ENCODE data around the gene SCNN1B. TPM values are rescaled to one million over a fixed set of nuclear protein-coding genes. Genes with fewer than 3 reads are reported as not detected.
"Not testable (repeated sequence)": the region's sequence is repeated elsewhere in the genome, so short reads cannot be mapped to it uniquely, and the experiment has no call there.

The SCNN1B gene
- total RNA-seq, 1 donor from 2014 or later: not detected

- no peak overlapping the region for H3K4me3 Mint-ChIP-seq
- H3K9me3 Mint-ChIP-seq: no peaks in the 10 kb centered on the region
- TF ChIP-seq, protein P1, sequence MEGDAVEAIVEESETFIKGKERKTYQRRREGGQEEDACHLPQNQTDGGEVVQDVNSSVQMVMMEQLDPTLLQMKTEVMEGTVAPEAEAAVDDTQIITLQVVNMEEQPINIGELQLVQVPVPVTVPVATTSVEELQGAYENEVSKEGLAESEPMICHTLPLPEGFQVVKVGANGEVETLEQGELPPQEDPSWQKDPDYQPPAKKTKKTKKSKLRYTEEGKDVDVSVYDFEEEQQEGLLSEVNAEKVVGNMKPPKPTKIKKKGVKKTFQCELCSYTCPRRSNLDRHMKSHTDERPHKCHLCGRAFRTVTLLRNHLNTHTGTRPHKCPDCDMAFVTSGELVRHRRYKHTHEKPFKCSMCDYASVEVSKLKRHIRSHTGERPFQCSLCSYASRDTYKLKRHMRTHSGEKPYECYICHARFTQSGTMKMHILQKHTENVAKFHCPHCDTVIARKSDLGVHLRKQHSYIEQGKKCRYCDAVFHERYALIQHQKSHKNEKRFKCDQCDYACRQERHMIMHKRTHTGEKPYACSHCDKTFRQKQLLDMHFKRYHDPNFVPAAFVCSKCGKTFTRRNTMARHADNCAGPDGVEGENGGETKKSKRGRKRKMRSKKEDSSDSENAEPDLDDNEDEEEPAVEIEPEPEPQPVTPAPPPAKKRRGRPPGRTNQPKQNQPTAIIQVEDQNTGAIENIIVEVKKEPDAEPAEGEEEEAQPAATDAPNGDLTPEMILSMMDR (conservative IDR thresholded peaks at IDR 0.05): no peak
- no peaks in the 10 kb centered on the region for H3K36me3 Mint-ChIP-seq (ENCODE audit: low read depth)
- H3K4me1 Mint-ChIP-seq: no peaks in the 10 kb centered on the region
- H3K27ac Mint-ChIP-seq (ENCODE audit: unreplicated experiment): no peak overlapping the region
- DNase-seq (ENCODE audit: low read depth, low spot score): no peak
- no peaks in the 10 kb centered on the region for H3K27me3 Mint-ChIP-seq (ENCODE audit: low read depth)
Observed at GRCh38 chr16:23378256-23378655, 76.2 kb downstream of the SCNN1B start.

GRCh38 chr16:23378921-23379320 lies 76.8 kb downstream of the SCNN1B start:
- Mint-ChIP-seq H3K4me1 (no peaks in the 10 kb centered on the region), H3K36me3 (ENCODE audit: low read depth) (no peaks in the 10 kb centered on the region), H3K4me3 (no peak overlapping the region), H3K27me3 (ENCODE audit: low read depth) (no peaks in the 10 kb centered on the region), H3K27ac (ENCODE audit: unreplicated experiment) (no peak overlapping the region), H3K9me3 (no peaks in the 10 kb centered on the region)
- TF ChIP-seq, protein P1 (conservative IDR thresholded peaks at IDR 0.05): no peak
- no peak for DNase-seq (ENCODE audit: low read depth, low spot score)

DNA sequence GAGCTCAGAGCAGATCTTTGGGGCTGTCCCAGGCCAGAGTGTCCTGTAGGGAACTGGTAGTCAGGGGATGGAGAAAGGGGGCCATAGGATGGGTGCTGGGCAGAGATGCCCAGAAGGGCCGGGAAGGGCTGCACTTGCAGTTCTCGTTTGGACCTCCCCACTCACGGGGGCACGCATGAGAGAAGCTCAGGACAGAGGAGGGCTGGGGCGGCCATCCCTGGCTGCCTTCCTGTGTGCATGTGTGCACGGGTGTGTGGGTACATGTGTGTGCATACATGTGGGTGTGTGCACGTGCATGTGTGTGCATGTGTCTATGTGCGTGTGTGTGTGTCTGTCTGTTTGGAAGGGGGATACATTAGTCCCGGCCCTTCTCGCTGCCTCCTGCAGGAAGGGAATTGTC lies 77.6 kb downstream of the SCNN1B start:
- TF ChIP-seq, protein P1 (conservative IDR thresholded peaks at IDR 0.05): no peak
- Mint-ChIP-seq H3K4me1 (no peaks in the 10 kb centered on the region), H3K9me3 (no peaks in the 10 kb centered on the region), H3K36me3 (ENCODE audit: low read depth) (no peaks in the 10 kb centered on the region), H3K27me3 (ENCODE audit: low read depth) (no peaks in the 10 kb centered on the region), H3K4me3 (no peak overlapping the region), H3K27ac (ENCODE audit: unreplicated experiment) (no peak overlapping the region)
- DNase-seq (ENCODE audit: low read depth, low spot score): no peak

GRCh38 chr16:23380501-23380951 lies 78.4 kb downstream of the SCNN1B start:
- Mint-ChIP-seq H3K27ac (ENCODE audit: unreplicated experiment) (no peak overlapping the region), H3K4me3 (no peak overlapping the region), H3K27me3 (ENCODE audit: low read depth) (no peaks in the 10 kb centered on the region), H3K4me1 (no peaks in the 10 kb centered on the region), H3K36me3 (ENCODE audit: low read depth) (no peaks in the 10 kb centered on the region), H3K9me3 (no peaks in the 10 kb centered on the region)
- DNase-seq (ENCODE audit: low read depth, low spot score): no peak
- TF ChIP-seq, protein P1 (conservative IDR thresholded peaks at IDR 0.05): no peak

- not testable (repeated sequence) for H3K9me3 Mint-ChIP-seq, H3K4me3 Mint-ChIP-seq, H3K4me1 Mint-ChIP-seq
Observed at GRCh38 chr16:23381702-23382101, 79.6 kb downstream of the SCNN1B start.

GRCh38 chr16:23382279-23382678 lies 80.2 kb downstream of the SCNN1B start:
- no peak overlapping the region for H3K27ac Mint-ChIP-seq (ENCODE audit: unreplicated experiment)
- no peaks in the 10 kb centered on the region for H3K9me3 Mint-ChIP-seq
- no peak for DNase-seq (ENCODE audit: low read depth, low spot score)
- H3K36me3 Mint-ChIP-seq (ENCODE audit: low read depth): no peaks in the 10 kb centered on the region
- H3K4me3 Mint-ChIP-seq: no peak overlapping the region
- no peaks in the 10 kb centered on the region for H3K27me3 Mint-ChIP-seq (ENCODE audit: low read depth)
- no peaks in the 10 kb centered on the region for H3K4me1 Mint-ChIP-seq
- TF ChIP-seq, protein P1 (conservative IDR thresholded peaks at IDR 0.05): no peak

More at GRCh38 chr16:23381702-23382101, 79.6 kb downstream of the SCNN1B start:
- not testable (repeated sequence) for H3K27ac Mint-ChIP-seq (ENCODE audit: unreplicated experiment); H3K36me3 Mint-ChIP-seq (ENCODE audit: low read depth); DNase-seq (ENCODE audit: low read depth, low spot score); H3K27me3 Mint-ChIP-seq (ENCODE audit: low read depth)
